Epithelial cell of prostate (primary cell): ENCODE results near the gene HNRNPC.
"Not testable (repeated sequence)": the region's sequence is repeated elsewhere in the genome, so short reads cannot be mapped to it uniquely, and the experiment has no call there.

Experiments used
- DNase-seq: peaks from one replicate; pipeline ENCODE4 v3.0.0-alpha.2; 2011; ENCODE audit warnings: low read depth, low spot score
- H3K27ac ChIP-seq: fragments of 450-650 bp; 2 replicates; pipeline ENCODE4 v1.5.1; 2017; ENCODE audit warnings: mild to moderate bottlenecking

Gene HNRNPC

GRCh38 chr14:21275261-21275858 lies 6.1 kb upstream of the HNRNPC start:
- DNase-seq: no peak
- no peak overlapping the region for H3K27ac ChIP-seq

GRCh38 chr14:21272661-21273060 lies 3.4 kb upstream of the HNRNPC start:
- DNase-seq: not testable (repeated sequence)

GRCh38 chr14:21268617-21269251 lies 508 bp downstream of the HNRNPC start:
- peak overlapping the region; percentile 89 for H3K27ac ChIP-seq

More at GRCh38 chr14:21272661-21273060, 3.4 kb upstream of the HNRNPC start:
- H3K27ac ChIP-seq: not testable (repeated sequence)

DNA sequence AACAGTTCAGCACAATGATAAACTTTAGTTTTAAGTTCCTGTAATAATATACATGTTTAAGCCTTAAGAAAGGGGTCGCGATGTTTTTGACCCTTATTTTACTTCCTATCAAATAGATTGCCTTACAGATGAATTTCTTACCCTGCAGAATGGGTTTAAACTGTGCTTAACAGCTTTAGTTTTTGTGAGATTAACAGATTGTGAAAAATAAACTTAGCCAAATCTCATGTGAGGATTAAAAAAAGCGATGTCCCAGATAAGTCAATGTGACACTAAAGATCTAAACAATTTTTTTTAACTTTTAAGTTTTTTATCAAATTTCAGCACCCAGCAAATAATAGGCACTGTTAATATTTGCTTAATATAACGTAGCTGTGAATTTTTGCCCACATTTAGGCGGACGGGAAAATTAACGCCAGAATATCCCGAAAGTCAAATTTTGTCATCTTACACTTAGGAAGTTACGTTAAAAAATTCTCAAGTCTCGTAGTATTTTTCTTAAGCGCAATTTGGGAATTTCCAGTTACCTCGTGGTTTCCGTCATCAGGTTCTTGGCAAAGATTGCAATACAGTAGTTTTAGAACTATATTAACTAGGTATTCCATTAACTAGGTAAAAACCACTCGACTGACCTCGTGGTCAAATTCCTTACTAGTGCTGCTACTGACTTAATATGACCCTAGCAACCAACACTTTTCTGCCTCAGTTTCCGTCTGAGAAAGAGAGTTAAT lies 1.2 kb downstream of the HNRNPC start:
- no peak for DNase-seq
- H3K27ac ChIP-seq: peak overlapping the region; percentile 89

More at GRCh38 chr14:21268617-21269251, 508 bp downstream of the HNRNPC start:
- peak; percentile 24 for DNase-seq

DNA sequence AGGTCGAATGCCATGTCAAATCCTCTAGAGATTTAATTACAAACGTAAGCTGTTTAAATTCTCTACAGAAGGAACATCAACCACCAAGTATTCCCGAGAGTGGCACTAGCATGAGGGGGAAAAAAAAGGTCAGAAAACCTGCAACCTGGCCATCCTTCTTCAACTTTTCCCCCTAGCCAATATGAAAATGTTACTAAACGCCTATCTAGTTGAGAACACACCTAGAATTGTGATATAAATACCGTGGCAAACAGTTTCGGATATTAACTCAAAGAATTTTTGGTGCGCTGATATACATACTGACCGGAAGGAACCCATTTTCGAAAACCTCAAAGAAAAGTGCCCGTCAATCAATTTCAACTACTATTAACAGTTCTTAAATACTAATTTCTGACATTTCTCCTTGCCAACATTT lies 1.8 kb downstream of the HNRNPC start:
- no peak for DNase-seq
- H3K27ac ChIP-seq: peak overlapping the region; percentile 89

DNA sequence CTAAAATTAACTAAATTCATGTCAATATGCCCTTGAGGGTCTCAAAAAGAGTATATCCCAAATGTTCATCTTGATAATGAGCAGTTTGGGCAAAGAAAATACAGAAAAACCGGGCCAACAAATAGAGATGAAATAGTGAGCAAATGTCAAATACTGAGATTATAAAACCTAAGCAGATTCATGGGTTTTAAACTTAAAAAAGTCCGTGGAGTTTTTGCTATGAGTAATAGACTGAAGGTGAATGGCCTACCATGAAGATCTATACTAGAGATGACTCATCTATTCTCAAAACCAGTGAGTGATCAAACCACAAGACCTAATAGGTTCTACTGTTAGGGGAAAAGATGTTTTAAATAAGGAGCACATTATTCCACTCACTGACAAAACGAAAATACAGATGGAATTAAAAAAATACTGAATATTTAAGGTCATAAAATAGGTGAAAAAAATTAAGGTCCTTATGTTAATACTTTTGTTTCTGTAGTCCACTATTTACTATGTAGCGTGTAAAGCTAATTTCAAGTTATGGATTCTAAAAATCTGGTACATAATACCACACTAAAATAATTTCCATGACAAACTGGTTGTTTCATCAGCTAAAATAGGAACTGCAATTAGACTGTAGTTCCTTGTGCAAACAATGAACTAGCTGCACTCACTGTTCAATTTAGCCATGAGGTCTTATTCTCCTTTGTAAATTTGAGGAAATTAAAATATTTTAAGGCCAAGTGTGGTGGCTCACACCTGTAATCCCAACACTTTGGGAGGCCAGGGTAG lies 5.0 kb downstream of the HNRNPC start:
- DNase-seq: peak; percentile 33
- peak overlapping the region; percentile 89 for H3K27ac ChIP-seq

DNA sequence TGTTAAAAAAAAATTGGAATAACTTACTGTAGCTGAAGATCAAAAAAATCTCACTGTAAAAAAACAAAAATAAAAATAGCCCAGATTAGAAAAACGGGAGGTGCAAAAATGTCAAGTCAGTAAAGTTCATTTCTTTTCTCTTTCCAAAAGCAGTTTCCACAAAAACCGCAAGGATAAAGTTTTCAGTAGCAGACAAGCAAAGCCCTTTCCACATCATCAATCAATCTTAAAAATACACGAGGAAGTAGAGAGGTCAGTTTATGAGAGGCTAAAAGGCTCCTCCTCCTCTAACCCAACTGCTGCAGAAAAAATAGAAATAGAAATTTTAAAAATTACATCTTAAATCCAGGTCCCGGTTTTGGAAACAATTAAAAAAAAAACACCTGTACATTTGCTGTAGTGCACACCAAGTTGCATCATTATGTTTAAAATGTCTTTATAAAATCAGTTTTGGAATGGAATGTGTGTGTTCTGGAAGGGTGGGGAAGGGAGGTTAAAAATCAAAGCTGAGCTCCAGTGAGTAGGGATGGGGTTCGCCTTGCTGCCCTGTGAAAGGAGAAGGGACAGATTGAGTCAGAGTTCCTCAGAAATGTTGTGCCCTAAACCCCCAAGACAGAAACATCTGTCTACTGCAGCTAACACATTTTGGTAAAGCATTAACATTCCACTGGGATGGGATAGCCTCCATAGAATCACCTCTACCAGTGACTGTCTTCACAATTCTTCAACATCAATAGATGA lies 5.8 kb downstream of the HNRNPC start:
- H3K27ac ChIP-seq: peak overlapping the region; percentile 89
- no peak for DNase-seq

DNA sequence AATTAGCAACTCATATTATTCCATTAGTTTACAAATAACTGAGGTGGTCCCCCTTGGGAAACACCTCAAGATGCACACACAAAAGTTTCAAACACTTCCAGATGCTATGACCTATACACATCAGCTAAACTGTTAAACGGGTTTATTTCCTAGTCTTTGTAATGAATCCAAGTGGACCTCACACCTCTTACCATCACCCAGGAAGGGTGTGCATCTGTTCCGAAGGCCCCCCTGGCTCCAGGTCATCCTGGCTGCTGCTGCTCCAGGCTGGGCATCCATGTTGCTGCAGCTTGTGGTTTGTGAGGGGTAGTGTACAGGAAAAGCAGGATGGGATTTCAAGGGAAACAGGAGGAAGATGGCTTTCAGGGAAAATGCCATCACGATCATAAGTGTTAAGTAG lies 6.8 kb downstream of the HNRNPC start:
- DNase-seq: no peak
- H3K27ac ChIP-seq: peak overlapping the region; percentile 89

- H3K27ac ChIP-seq: peak overlapping the region; percentile 89
These were observed 7.4 kb downstream of the HNRNPC start for GRCh38 chr14:21261824-21262223.

DNA sequence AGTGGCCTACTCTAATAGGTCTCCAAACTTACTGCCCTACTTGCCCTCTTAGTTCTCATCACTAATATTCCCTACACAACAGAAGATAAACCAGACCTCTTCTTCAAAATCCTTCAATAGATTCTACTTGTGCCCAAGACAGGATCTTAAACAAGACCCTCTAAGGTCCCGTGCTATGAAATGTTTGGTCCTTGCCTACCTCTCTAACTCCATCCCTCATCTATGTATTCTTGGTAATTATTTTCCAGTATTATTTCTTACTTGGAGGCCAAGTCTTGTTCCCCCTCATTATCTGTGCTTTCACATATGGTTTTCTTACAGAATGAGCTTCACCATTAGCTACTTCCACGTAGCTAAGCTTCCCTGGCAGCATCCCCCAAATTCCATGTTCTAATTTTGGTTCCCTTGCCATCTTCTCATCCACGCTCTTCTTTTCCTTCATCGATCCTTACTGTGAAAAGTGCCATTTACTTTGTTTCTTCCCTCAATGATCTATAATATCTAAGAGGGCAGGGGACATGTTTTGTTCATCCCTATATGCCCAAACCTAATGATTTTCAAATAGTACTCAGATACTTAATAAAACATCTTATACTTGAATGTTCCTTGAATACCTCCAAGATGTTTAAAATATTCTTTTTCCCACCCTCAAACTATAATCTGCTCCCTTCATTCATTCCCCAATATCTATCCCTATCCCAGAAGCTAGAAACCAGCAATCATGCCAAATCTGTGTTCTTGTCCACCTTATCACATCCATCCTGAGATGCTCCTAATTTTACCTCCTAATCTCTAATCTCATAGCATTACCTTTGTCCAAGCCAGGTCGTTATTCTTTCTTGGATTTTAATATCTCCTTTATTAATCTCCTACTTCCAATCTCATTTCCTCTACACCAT lies 10.1 kb downstream of the HNRNPC start:
- H3K27ac ChIP-seq: no peak overlapping the region
- DNase-seq: no peak

More at GRCh38 chr14:21261824-21262223, 7.4 kb downstream of the HNRNPC start:
- no peak for DNase-seq

GRCh38 chr14:21258005-21258888 lies 11.0 kb downstream of the HNRNPC start:
- no peak for DNase-seq
- no peak overlapping the region for H3K27ac ChIP-seq

GRCh38 chr14:21257394-21257909 lies 11.8 kb downstream of the HNRNPC start:
- DNase-seq: no peak
- no peak overlapping the region for H3K27ac ChIP-seq

GRCh38 chr14:21256539-21257393 lies 12.5 kb downstream of the HNRNPC start:
- H3K27ac ChIP-seq: no peak overlapping the region

DNA sequence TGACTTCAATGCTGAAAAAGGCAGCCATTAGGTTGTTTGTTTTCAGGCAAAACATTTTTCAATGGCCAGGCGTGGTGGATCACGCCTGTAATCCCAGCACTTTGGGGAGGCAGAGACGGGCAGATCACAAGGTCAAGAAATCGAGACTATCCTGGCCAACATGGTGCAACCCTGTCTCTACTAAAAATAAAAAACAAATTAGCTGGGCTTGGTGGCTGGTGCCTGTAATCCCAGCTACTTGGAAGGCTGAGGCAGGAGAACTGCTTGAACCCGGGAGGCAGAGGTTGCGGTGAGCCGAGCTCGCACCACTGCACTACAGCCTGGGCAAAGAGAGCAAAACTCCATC lies 13.2 kb downstream of the HNRNPC start:
- H3K27ac ChIP-seq, DNase-seq: not testable (repeated sequence)

More at GRCh38 chr14:21256539-21257393, 12.5 kb downstream of the HNRNPC start:
- DNase-seq: no peak

GRCh38 chr14:21255385-21256101 lies 13.7 kb downstream of the HNRNPC start:
- no peak for DNase-seq
- no peak overlapping the region for H3K27ac ChIP-seq

DNA sequence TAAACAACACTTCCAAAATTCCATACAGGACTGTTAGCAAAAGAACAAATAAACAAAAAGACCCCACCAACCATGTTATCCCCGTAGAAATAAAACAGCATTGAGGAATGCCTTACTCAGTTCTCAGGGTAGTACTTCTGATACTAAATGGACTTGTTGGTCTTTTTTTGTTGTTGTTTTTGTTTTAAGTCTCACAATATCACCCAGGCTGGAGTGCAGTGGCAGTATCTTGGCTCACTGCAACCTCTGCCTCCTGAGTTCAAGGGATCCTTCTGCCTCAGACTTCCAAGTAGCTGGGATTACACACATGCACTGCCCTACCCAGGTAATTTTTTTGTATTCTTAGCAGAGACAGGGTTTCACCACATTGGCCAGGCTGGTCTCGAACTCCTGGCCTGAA lies 17.1 kb downstream of the HNRNPC start:
- DNase-seq: no peak
- H3K27ac ChIP-seq: no peak overlapping the region
